ENCODE results near the gene TDRD12.

Gene TDRD12

GRCh38 chr19:32711747-32712146 lies 7.8 kb upstream of the TDRD12 start:
- TF ChIP-seq MAX (IDR thresholded peaks at IDR 0.05) (no peak), TCF12 (IDR thresholded peaks at IDR 0.05; ENCODE audit: low read depth) (no peak), ZBTB7A (IDR thresholded peaks at IDR 0.05; ENCODE audit: low read depth) (no peak), CEBPB (IDR thresholded peaks at IDR 0.05) (no peak), TEAD4 (IDR thresholded peaks at IDR 0.05) (no peak), EP300 (IDR thresholded peaks at IDR 0.05; ENCODE audit: borderline replicate concordance) (no peak), RAD21 (IDR thresholded peaks at IDR 0.05; ENCODE audit: low read depth) (no peak), USF1 (IDR thresholded peaks at IDR 0.05) (no peak), REST (IDR thresholded peaks at IDR 0.05; ENCODE audit: low read depth) (no peak), CREB1 (IDR thresholded peaks at IDR 0.05; ENCODE audit: low read depth) (no peak), TAF1 (IDR thresholded peaks at IDR 0.05; ENCODE audit: low read depth) (no peak), FOXM1 (IDR thresholded peaks at IDR 0.05; ENCODE audit: borderline replicate concordance, low read depth) (no peak), YY1 (IDR thresholded peaks at IDR 0.05; ENCODE audit: low read depth) (no peak), EGR1 (IDR thresholded peaks at IDR 0.05) (no peak), NFIC (IDR thresholded peaks at IDR 0.05) (no peak)

GRCh38 chr19:32717496-32717895 lies 2.1 kb upstream of the TDRD12 start:
- TF ChIP-seq EP300 (IDR thresholded peaks at IDR 0.05; ENCODE audit: borderline replicate concordance), result no peak
- no peak for TF ChIP-seq TCF12 (IDR thresholded peaks at IDR 0.05; ENCODE audit: low read depth)

GRCh38 chr19:32718286-32718685 lies 1.3 kb upstream of the TDRD12 start:
- TF ChIP-seq YY1 (IDR thresholded peaks at IDR 0.05; ENCODE audit: low read depth) (no peak), MAX (IDR thresholded peaks at IDR 0.05) (no peak), CREB1 (IDR thresholded peaks at IDR 0.05; ENCODE audit: low read depth) (no peak), TCF12 (IDR thresholded peaks at IDR 0.05; ENCODE audit: low read depth) (no peak), TAF1 (IDR thresholded peaks at IDR 0.05; ENCODE audit: low read depth) (no peak), CEBPB (IDR thresholded peaks at IDR 0.05) (no peak), USF1 (IDR thresholded peaks at IDR 0.05) (0 out of 2 replicates have a peak, but pooled peaks have one; percentile 10), TEAD4 (IDR thresholded peaks at IDR 0.05) (no peak), RAD21 (IDR thresholded peaks at IDR 0.05; ENCODE audit: low read depth) (no peak)

- no peak for TF ChIP-seq FOXM1 (IDR thresholded peaks at IDR 0.05; ENCODE audit: borderline replicate concordance, low read depth)
- no peak for TF ChIP-seq ZBTB7A (IDR thresholded peaks at IDR 0.05; ENCODE audit: low read depth)
- TF ChIP-seq TAF1 (IDR thresholded peaks at IDR 0.05; ENCODE audit: low read depth), result no peak
- TF ChIP-seq YY1 (IDR thresholded peaks at IDR 0.05; ENCODE audit: low read depth), result no peak
- no peak for TF ChIP-seq EP300 (IDR thresholded peaks at IDR 0.05; ENCODE audit: borderline replicate concordance)
- TF ChIP-seq USF1 (IDR thresholded peaks at IDR 0.05), result no peak
- TF ChIP-seq CREB1 (IDR thresholded peaks at IDR 0.05; ENCODE audit: low read depth), result no peak
- no peak for TF ChIP-seq NFIC (IDR thresholded peaks at IDR 0.05)
- TF ChIP-seq TEAD4 (IDR thresholded peaks at IDR 0.05), result no peak
- TF ChIP-seq RAD21 (IDR thresholded peaks at IDR 0.05; ENCODE audit: low read depth), result no peak
Measured at GRCh38 chr19:32720216-32720935, 809 bp downstream of the TDRD12 start.

- TF ChIP-seq TEAD4 (IDR thresholded peaks at IDR 0.05) (no peak), TCF12 (IDR thresholded peaks at IDR 0.05; ENCODE audit: low read depth) (no peak), NFIC (IDR thresholded peaks at IDR 0.05) (no peak), CEBPB (IDR thresholded peaks at IDR 0.05) (no peak), RAD21 (IDR thresholded peaks at IDR 0.05; ENCODE audit: low read depth) (no peak), CREB1 (IDR thresholded peaks at IDR 0.05; ENCODE audit: low read depth) (no peak), MAX (IDR thresholded peaks at IDR 0.05) (no peak), TAF1 (IDR thresholded peaks at IDR 0.05; ENCODE audit: low read depth) (no peak), FOXM1 (IDR thresholded peaks at IDR 0.05; ENCODE audit: borderline replicate concordance, low read depth) (no peak), ZBTB7A (IDR thresholded peaks at IDR 0.05; ENCODE audit: low read depth) (no peak), EP300 (IDR thresholded peaks at IDR 0.05; ENCODE audit: borderline replicate concordance) (no peak), REST (IDR thresholded peaks at IDR 0.05; ENCODE audit: low read depth) (no peak), EGR1 (IDR thresholded peaks at IDR 0.05) (no peak), USF1 (IDR thresholded peaks at IDR 0.05) (no peak), YY1 (IDR thresholded peaks at IDR 0.05; ENCODE audit: low read depth) (no peak)
Measured at GRCh38 chr19:32720936-32721250, 1.3 kb downstream of the TDRD12 start.
